Measurements from ENCODE around the gene TREM2. TPM values are rescaled to one million over a fixed set of nuclear protein-coding genes. Genes with fewer than 3 reads are reported as not detected.

TREM2 gene
- total and polyA plus RNA-seq, 2 of the 13 experiments (the other 11 are each of a cell fraction or from before 2014, with no cell fraction given): 0.11 TPM; not detected in 1

DNA sequence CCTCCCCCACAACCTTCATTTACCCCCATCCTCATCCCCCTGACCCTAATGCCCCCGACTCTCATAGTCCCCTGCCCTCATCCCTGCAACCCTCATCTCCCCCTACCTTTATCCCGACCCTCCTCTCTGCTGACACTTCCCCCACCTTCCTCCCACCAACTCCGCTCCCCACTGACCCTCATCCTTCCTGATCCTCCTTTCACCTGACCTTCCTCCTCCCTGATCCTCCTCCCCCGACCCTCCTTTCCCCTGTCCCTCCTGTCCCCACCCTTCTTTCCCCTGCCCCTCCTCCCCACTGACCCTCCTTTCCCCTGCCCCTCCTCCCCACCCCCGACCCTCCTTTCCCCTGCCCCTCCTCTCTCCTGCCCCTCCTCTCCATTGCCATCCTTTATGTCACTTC, 31.0 kb upstream of the TREM2 start:
- no peaks in the 10 kb centered on the region for H3K4me1 ChIP-seq (ENCODE audit: insufficient read depth, low read length)
- H3K79me2 ChIP-seq (ENCODE audit: insufficient read depth, low read length): no peaks in the 10 kb centered on the region
- no peaks in the 10 kb centered on the region for H4K20me1 ChIP-seq (ENCODE audit: insufficient read depth, low read length)
- ATAC-seq: no peak
- no peak overlapping the region for H3K4me2 ChIP-seq (ENCODE audit: low read depth, low read length)
- FAIRE-seq: no peak
- H3K27me3 ChIP-seq (ENCODE audit: control insufficient read depth in 1 of 2, insufficient read depth in 2 of 2, low read length in 2 of 2): peaks cover 2 to 19% of the 10 kb centered on the region in 2 experiments; a peak in 4 of 5 replicates
- TF ChIP-seq ZNF136 (CRISPR knock-in tag; IDR thresholded peaks at IDR 0.05; ENCODE audit: low read depth) (no peak), ZNF282 (IDR thresholded peaks at IDR 0.05; ENCODE audit: partially characterized antibody) (no peak), FIP1L1 (IDR thresholded peaks at IDR 0.05; ENCODE audit: borderline replicate concordance, insufficient read depth, low read depth, low read length) (no peak), HDAC1 (CRISPR knock-in tag; IDR thresholded peaks at IDR 0.05) (no peak), ZNF232 (CRISPR knock-in tag; IDR thresholded peaks at IDR 0.05; ENCODE audit: borderline replicate concordance) (no peak), POGZ (CRISPR knock-in tag; IDR thresholded peaks at IDR 0.05) (no peak)
- TF ChIP-seq, protein P1, sequence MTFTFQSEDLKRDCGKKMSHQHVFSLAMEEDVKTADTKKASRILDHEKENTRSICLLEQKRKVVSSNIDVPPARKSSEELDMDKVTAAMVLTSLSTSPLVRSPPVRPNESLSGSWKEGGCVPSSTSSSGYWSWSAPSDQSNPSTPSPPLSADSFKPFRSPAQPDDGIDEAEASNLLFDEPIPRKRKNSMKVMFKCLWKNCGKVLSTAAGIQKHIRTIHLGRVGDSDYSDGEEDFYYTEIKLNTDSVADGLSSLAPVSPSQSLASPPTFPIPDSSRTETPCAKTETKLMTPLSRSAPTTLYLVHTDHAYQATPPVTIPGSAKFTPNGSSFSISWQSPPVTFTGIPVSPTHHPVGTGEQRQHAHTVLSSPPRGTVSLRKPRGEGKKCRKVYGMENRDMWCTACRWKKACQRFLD (CRISPR knock-in tag; IDR thresholded peaks at IDR 0.05; ENCODE audit: borderline replicate concordance): no peak
- TF ChIP-seq, protein P2, sequence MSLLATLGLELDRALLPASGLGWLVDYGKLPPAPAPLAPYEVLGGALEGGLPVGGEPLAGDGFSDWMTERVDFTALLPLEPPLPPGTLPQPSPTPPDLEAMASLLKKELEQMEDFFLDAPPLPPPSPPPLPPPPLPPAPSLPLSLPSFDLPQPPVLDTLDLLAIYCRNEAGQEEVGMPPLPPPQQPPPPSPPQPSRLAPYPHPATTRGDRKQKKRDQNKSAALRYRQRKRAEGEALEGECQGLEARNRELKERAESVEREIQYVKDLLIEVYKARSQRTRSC (CRISPR knock-in tag; IDR thresholded peaks at IDR 0.05; ENCODE audit: low read depth): no peak
- TF ChIP-seq, protein P3, sequence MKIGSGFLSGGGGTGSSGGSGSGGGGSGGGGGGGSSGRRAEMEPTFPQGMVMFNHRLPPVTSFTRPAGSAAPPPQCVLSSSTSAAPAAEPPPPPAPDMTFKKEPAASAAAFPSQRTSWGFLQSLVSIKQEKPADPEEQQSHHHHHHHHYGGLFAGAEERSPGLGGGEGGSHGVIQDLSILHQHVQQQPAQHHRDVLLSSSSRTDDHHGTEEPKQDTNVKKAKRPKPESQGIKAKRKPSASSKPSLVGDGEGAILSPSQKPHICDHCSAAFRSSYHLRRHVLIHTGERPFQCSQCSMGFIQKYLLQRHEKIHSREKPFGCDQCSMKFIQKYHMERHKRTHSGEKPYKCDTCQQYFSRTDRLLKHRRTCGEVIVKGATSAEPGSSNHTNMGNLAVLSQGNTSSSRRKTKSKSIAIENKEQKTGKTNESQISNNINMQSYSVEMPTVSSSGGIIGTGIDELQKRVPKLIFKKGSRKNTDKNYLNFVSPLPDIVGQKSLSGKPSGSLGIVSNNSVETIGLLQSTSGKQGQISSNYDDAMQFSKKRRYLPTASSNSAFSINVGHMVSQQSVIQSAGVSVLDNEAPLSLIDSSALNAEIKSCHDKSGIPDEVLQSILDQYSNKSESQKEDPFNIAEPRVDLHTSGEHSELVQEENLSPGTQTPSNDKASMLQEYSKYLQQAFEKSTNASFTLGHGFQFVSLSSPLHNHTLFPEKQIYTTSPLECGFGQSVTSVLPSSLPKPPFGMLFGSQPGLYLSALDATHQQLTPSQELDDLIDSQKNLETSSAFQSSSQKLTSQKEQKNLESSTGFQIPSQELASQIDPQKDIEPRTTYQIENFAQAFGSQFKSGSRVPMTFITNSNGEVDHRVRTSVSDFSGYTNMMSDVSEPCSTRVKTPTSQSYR (CRISPR knock-in tag; IDR thresholded peaks at IDR 0.05; ENCODE audit: borderline replicate concordance): no peak
- TF ChIP-seq, protein P4, sequence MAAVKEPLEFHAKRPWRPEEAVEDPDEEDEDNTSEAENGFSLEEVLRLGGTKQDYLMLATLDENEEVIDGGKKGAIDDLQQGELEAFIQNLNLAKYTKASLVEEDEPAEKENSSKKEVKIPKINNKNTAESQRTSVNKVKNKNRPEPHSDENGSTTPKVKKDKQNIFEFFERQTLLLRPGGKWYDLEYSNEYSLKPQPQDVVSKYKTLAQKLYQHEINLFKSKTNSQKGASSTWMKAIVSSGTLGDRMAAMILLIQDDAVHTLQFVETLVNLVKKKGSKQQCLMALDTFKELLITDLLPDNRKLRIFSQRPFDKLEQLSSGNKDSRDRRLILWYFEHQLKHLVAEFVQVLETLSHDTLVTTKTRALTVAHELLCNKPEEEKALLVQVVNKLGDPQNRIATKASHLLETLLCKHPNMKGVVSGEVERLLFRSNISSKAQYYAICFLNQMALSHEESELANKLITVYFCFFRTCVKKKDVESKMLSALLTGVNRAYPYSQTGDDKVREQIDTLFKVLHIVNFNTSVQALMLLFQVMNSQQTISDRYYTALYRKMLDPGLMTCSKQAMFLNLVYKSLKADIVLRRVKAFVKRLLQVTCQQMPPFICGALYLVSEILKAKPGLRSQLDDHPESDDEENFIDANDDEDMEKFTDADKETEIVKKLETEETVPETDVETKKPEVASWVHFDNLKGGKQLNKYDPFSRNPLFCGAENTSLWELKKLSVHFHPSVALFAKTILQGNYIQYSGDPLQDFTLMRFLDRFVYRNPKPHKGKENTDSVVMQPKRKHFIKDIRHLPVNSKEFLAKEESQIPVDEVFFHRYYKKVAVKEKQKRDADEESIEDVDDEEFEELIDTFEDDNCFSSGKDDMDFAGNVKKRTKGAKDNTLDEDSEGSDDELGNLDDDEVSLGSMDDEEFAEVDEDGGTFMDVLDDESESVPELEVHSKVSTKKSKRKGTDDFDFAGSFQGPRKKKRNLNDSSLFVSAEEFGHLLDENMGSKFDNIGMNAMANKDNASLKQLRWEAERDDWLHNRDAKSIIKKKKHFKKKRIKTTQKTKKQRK (IDR thresholded peaks at IDR 0.05; ENCODE audit: low read length): no peak
- TF ChIP-seq, protein P5, sequence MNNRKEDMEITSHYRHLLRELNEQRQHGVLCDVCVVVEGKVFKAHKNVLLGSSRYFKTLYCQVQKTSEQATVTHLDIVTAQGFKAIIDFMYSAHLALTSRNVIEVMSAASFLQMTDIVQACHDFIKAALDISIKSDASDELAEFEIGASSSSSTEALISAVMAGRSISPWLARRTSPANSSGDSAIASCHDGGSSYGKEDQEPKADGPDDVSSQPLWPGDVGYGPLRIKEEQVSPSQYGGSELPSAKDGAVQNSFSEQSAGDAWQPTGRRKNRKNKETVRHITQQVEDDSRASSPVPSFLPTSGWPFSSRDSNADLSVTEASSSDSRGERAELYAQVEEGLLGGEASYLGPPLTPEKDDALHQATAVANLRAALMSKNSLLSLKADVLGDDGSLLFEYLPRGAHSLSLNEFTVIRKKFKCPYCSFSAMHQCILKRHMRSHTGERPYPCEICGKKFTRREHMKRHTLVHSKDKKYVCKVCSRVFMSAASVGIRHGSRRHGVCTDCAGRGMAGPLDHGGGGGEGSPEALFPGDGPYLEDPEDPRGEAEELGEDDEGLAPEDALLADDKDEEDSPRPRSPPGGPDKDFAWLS (CRISPR knock-in tag; IDR thresholded peaks at IDR 0.05; ENCODE audit: borderline replicate concordance): no peak
- TF ChIP-seq, protein P6, sequence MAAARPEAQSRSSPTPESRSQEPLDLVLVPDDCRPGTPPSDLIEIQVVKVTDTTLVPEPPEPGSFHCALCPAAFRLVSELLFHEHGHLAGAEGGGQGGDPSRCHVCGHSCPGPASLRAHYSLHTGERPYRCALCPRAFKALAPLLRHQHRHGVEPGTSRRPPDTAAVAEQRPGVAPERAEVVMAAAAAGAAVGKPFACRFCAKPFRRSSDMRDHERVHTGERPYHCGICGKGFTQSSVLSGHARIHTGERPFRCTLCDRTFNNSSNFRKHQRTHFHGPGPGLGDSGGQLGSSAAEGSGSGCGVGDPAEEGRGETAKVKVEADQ (CRISPR knock-in tag; IDR thresholded peaks at IDR 0.05; ENCODE audit: borderline replicate concordance): no peak
- DNase-seq (ENCODE audit: low spot score): no peak
- no peak overlapping the region for H3K9ac ChIP-seq (ENCODE audit: insufficient read depth, low read depth, low read length)
- intact Hi-C loops (cut with micrococcal nuclease; ENCODE audit: unreplicated experiment): no loop called here
- H3K4me3 ChIP-seq (replicated peaks in 1 of 3; ENCODE audit: insufficient read depth in 1 of 3, low read depth in 2 of 3, low read length in 3 of 3): no peak overlapping the region
- no peaks in the 10 kb centered on the region for H3K36me3 ChIP-seq (replicated peaks in 1 of 2; ENCODE audit: control insufficient read depth in 1 of 2, insufficient read depth in 2 of 2, low read length in 2 of 2)
- CTCF ChIA-PET (ENCODE audit: low intra/inter-chr PET ratio, low total read pairs): no interaction called here
- H3K9me3 ChIP-seq (ENCODE audit: low read length): peaks cover 17% of the 10 kb centered on the region
- BruUV-seq (replicated peaks): no TSS peak
- WGBS (ENCODE audit: low lambda C conversion rate): 5% methylated on average over 5 of the region's 5 CpGs
- in situ Hi-C loops (cut with HindIII; ENCODE audit: extremely low pct_ligation_motif_present, low pct_unique_long_range_greater_than_20kb): no loop called here
- no peak overlapping the region for H2AFZ ChIP-seq (ENCODE audit: low read length)
- H3K27ac ChIP-seq (ENCODE audit: extremely low read length, insufficient read depth, low read length): no peak overlapping the region
- POLR2A ChIA-PET: no interaction called here
